ENCODE data around the gene ALDH1A3. TPM values are rescaled to one million over a fixed set of nuclear protein-coding genes. Genes with fewer than 3 reads are reported as not detected.

ALDH1A3 gene
- total RNA-seq, 2 experiments from 2014 or later = not detected

DNA sequence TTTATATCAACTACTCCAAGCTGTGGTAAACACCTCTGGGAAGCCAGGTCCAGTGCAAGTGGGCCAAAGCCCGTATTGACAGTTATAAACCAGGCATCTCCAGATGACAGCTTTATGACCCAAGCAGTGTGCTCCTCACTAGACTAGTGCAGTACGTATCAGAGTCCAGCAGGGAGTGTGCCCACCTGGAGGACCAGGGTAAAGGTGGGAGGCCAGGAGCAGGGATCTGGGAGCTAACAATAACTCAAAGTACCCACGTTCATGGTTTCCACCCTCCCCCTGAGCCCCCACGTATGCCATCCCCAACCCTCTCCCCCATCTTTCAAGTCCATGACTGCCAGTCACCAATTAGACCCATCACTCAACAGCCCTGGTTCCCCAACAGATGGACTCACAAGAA, 27.0 kb upstream of the ALDH1A3 start:
- Mint-ChIP-seq H3K27ac (no peak overlapping the region), H3K9me3 (no peaks in the 10 kb centered on the region), H3K4me3 (no peak overlapping the region), H3K36me3 (ENCODE audit: low read depth) (no peaks in the 10 kb centered on the region), H3K27me3 (peaks cover 34% of the 10 kb centered on the region), H3K4me1 (ENCODE audit: low read depth) (peaks cover 8% of the 10 kb centered on the region)
- Histone ChIP-seq H3K9me3 (ENCODE audit: control insufficient read depth in 1 of 2, insufficient read depth in 1 of 2, low read length in 2 of 2) (peaks cover 0 to 9% of the 10 kb centered on the region in 2 experiments), H3K36me3 (ENCODE audit: insufficient read depth, low read length) (no peaks in the 10 kb centered on the region), H3K4me3 (ENCODE audit: low read length) (no peak overlapping the region), H3K27ac (ENCODE audit: low read depth in 1 of 2, low read length in 2 of 2) (no peak overlapping the region), H3K27me3 (ENCODE audit: control insufficient read depth in 1 of 2, insufficient read depth in 2 of 2, low read length in 2 of 2) (peaks cover 5 to 6% of the 10 kb centered on the region in 2 experiments), H3K4me1 (ENCODE audit: insufficient read depth, low read length) (peaks cover 12% of the 10 kb centered on the region)
- DNase-seq (no peak), ATAC-seq (ENCODE audit: poor library complexity) (no peak)
- TF ChIP-seq, protein P1, sequence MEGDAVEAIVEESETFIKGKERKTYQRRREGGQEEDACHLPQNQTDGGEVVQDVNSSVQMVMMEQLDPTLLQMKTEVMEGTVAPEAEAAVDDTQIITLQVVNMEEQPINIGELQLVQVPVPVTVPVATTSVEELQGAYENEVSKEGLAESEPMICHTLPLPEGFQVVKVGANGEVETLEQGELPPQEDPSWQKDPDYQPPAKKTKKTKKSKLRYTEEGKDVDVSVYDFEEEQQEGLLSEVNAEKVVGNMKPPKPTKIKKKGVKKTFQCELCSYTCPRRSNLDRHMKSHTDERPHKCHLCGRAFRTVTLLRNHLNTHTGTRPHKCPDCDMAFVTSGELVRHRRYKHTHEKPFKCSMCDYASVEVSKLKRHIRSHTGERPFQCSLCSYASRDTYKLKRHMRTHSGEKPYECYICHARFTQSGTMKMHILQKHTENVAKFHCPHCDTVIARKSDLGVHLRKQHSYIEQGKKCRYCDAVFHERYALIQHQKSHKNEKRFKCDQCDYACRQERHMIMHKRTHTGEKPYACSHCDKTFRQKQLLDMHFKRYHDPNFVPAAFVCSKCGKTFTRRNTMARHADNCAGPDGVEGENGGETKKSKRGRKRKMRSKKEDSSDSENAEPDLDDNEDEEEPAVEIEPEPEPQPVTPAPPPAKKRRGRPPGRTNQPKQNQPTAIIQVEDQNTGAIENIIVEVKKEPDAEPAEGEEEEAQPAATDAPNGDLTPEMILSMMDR (IDR thresholded peaks at IDR 0.05) = no peak
- ChIA-PET POLR2A (no interaction called here), CTCF (no interaction called here)
- intact Hi-C loops (cut with DNase I, micrococcal nuclease) = no loop called here

DNA sequence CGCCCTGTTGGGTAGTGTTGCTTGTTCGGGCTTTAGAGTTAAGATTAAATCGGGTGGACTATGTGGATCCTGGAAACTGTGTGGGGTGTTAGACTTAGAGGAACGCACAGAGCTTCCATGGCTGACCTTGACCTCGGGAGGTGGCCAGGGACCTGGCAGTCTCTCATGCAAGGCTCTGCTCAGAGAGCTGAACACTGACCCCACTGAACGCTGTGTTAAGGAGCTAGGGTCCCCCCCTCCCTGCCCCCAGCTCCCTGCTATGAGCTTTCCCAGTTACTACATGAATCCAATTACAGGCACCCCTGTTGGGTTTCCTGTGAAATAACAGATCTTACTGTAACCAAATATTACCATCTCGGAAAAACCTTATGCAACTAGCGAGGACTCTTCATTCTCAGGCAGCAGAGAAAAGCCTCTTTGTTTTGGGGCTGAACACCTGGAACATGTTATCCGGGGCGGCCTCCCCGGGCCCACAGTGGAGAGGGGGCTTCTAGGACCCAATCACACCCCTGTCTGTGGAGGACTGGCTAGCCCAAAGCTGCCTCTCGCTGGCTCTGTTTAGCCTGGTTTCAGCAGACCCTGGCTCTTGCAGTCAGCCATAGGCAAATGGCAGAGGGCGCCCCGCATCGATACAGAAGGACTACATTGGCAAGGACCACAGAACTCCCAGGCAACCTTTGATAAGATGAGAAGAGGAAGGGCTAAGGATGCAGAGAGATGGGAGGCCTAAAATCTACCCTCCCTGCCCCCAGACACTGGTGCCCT, 25.8 kb upstream of the ALDH1A3 start:
- no peak overlapping the region for H3K4me3 Mint-ChIP-seq
- Histone ChIP-seq H3K4me1 (ENCODE audit: insufficient read depth, low read length) (peaks cover 11% of the 10 kb centered on the region), H3K27ac (ENCODE audit: low read depth in 1 of 2, low read length in 2 of 2) (no peak overlapping the region), H3K36me3 (ENCODE audit: insufficient read depth, low read length) (no peaks in the 10 kb centered on the region), H3K4me3 (ENCODE audit: low read length) (no peak overlapping the region), H3K9me3 (ENCODE audit: control insufficient read depth in 1 of 2, insufficient read depth in 1 of 2, low read length in 2 of 2) (peaks cover 0 to 9% of the 10 kb centered on the region in 2 experiments), H3K27me3 (ENCODE audit: control insufficient read depth in 1 of 2, insufficient read depth in 2 of 2, low read length in 2 of 2) (peaks cover 5% of the 10 kb centered on the region in 2 experiments)
- ChIA-PET CTCF (no interaction called here), POLR2A (no interaction called here)
- no peaks in the 10 kb centered on the region for H3K36me3 Mint-ChIP-seq (ENCODE audit: low read depth)
- DNase-seq (no peak), ATAC-seq (ENCODE audit: poor library complexity) (no peak)
- no peak overlapping the region for H3K27ac Mint-ChIP-seq
- intact Hi-C loops (cut with DNase I, micrococcal nuclease) = no loop called here
- H3K4me1 Mint-ChIP-seq (ENCODE audit: low read depth) = peaks cover 8% of the 10 kb centered on the region
- H3K27me3 Mint-ChIP-seq = peaks cover 30% of the 10 kb centered on the region
- H3K9me3 Mint-ChIP-seq = no peaks in the 10 kb centered on the region
- TF ChIP-seq, protein P1 (IDR thresholded peaks at IDR 0.05) = no peak

DNA sequence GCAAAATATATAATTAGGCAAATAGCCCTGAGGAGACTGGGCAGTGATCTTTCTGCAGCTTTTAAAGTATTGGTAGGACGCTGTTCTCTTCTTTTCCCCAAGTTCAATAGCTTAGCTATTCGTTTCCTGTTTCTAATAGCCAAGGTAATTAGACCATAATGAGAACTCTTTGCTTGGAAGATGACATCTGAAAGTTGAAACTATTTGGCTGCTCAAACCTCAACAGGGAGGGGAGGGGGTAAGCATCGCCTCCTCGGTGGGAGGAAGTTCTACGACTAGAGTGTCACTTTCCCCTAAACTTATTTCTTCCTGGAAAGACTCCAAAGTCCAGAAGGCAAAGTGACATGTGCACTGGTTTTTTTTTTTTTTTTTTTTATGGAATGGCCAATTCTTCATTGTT, 22.8 kb upstream of the ALDH1A3 start:
- Mint-ChIP-seq H3K36me3 (ENCODE audit: low read depth) (no peaks in the 10 kb centered on the region), H3K4me3 (no peak overlapping the region), H3K27me3 (peaks cover 10% of the 10 kb centered on the region), H3K9me3 (no peaks in the 10 kb centered on the region), H3K4me1 (ENCODE audit: low read depth) (no peaks in the 10 kb centered on the region), H3K27ac (no peak overlapping the region)
- no peaks in the 10 kb centered on the region for H3K27me3 ChIP-seq (ENCODE audit: control insufficient read depth in 1 of 2, insufficient read depth in 2 of 2, low read length in 2 of 2)
- intact Hi-C loops (cut with DNase I, micrococcal nuclease) = no loop called here
- ATAC-seq (ENCODE audit: poor library complexity) (no peak), DNase-seq (no peak)
- no peaks in the 10 kb centered on the region for H3K4me1 ChIP-seq (ENCODE audit: insufficient read depth, low read length)
- H3K4me3 ChIP-seq (ENCODE audit: low read length) = no peak overlapping the region
- no peak overlapping the region for H3K27ac ChIP-seq (ENCODE audit: low read depth in 1 of 2, low read length in 2 of 2)
- peaks cover 0 to 17% of the 10 kb centered on the region in 2 experiments for H3K9me3 ChIP-seq (ENCODE audit: control insufficient read depth in 1 of 2, insufficient read depth in 1 of 2, low read length in 2 of 2)
- ChIA-PET POLR2A (no interaction called here), CTCF (no interaction called here)
- TF ChIP-seq, protein P1 (IDR thresholded peaks at IDR 0.05) = no peak
- H3K36me3 ChIP-seq (ENCODE audit: insufficient read depth, low read length) = no peaks in the 10 kb centered on the region
